Measurements from ENCODE around the gene OR4E1.

GRCh38 chr14:21673718-21674117 lies at the start of gene OR4E1:
- TF ChIP-seq YY1 (IDR thresholded peaks at IDR 0.05; ENCODE audit: insufficient read depth, insufficient read length) (no peak), SUZ12 (IDR thresholded peaks at IDR 0.05; ENCODE audit: extremely low read depth, insufficient read depth, insufficient read length) (no peak)

All from NT2/D1 (cell line).